ENCODE measurements around the gene TGM3. TPM values are rescaled to one million over a fixed set of nuclear protein-coding genes. Genes with fewer than 3 reads are reported as not detected.

TGM3 gene
- total and polyA plus RNA-seq, 2 experiments from 2014 or later, result 0.08 TPM; not detected in 1

GRCh38 chr20:2295886-2296515, at the start of gene TGM3 (continued):
- TF ChIP-seq CREB1 (CRISPR knock-in tag; IDR thresholded peaks at IDR 0.05; ENCODE audit: low read depth) (no peak), EZH2phosphoT487 (IDR thresholded peaks at IDR 0.05; ENCODE audit: unreplicated experiment) (no peak)

- H3K9me3 Mint-ChIP-seq, result no peaks in the 10 kb centered on the region
- H3K4me1 Mint-ChIP-seq, result peaks cover 29% of the 10 kb centered on the region
- H3K4me3 Mint-ChIP-seq, result no peak overlapping the region
- peak overlapping the region; percentile 20; the same call in 1 of the 2 replicates for H2AFZ ChIP-seq
- no peaks in the 10 kb centered on the region for H3K36me3 Mint-ChIP-seq (ENCODE audit: low read depth)
- DNase-seq (ENCODE audit: low spot score) (peak; percentile 47), ATAC-seq (peak; percentile 88)
- H3K79me2 ChIP-seq (replicated peaks; ENCODE audit: insufficient read depth), result no peaks in the 10 kb centered on the region
- no peaks in the 10 kb centered on the region for H3F3A ChIP-seq (replicated peaks; ENCODE audit: low read depth)
- peaks cover 29% of the 10 kb centered on the region for H3K4me1 ChIP-seq (ENCODE audit: insufficient read depth)
- no peak overlapping the region for H3K4me3 ChIP-seq
- no peaks in the 10 kb centered on the region for H3K9me2 ChIP-seq (ENCODE audit: insufficient read depth)
- H3K36me3 ChIP-seq (ENCODE audit: insufficient read depth), result no peaks in the 10 kb centered on the region
- 0 out of 2 replicates have a peak overlapping the region, but pooled peaks have one; percentile 17 for H3K27ac ChIP-seq (ENCODE audit: low read depth)
- H3K4me2 ChIP-seq, result peak overlapping the region; percentile 42
- H3K27me3 Mint-ChIP-seq (ENCODE audit: insufficient read depth, low read depth, poor library complexity), result peaks cover 9% of the 10 kb centered on the region
- peak overlapping the region; percentile 61 for H3K27ac Mint-ChIP-seq
- no peaks in the 10 kb centered on the region for H3K27me3 ChIP-seq (ENCODE audit: insufficient read depth)
- no peaks in the 10 kb centered on the region for H4K20me1 ChIP-seq (replicated peaks; ENCODE audit: insufficient read depth)
- no peak for TF ChIP-seq EZH2phosphoT487 (IDR thresholded peaks at IDR 0.05; ENCODE audit: unreplicated experiment)
- TF ChIP-seq CREB1 (CRISPR knock-in tag; IDR thresholded peaks at IDR 0.05; ENCODE audit: low read depth), result no peak
- TF ChIP-seq ZNF331 (CRISPR knock-in tag; IDR thresholded peaks at IDR 0.05; ENCODE audit: low read depth), result no peak
- no peak for TF ChIP-seq ZNF114 (CRISPR knock-in tag; IDR thresholded peaks at IDR 0.05)
- no peak for TF ChIP-seq CTCF (conservative IDR thresholded peaks at IDR 0.05; ENCODE audit: low read depth in 2 of 2)
- no peak for TF ChIP-seq JUNB (IDR thresholded peaks at IDR 0.05; ENCODE audit: unreplicated experiment)
- no peak for TF ChIP-seq POLR2AphosphoS5 (IDR thresholded peaks at IDR 0.05; ENCODE audit: low read depth)
- no peak for TF ChIP-seq ZNF462 (CRISPR knock-in tag; IDR thresholded peaks at IDR 0.05)
- no peak for TF ChIP-seq STAT1 (IDR thresholded peaks at IDR 0.05; ENCODE audit: unreplicated experiment)
- TF ChIP-seq NANOG (IDR thresholded peaks at IDR 0.05; ENCODE audit: borderline replicate concordance), result no peak
- no peak for TF ChIP-seq EZH2 (IDR thresholded peaks at IDR 0.05; ENCODE audit: low read depth, unreplicated experiment)
- no peak for TF ChIP-seq REST (IDR thresholded peaks at IDR 0.05; ENCODE audit: unreplicated experiment)
These were observed 49.7 kb upstream of the TGM3 start for GRCh38 chr20:2246069-2246491.
